ENCODE results near the gene EXPH5.

GRCh38 chr11:108580645-108581044 is 12.9 kb downstream of the EXPH5 start:
- no peak for TF ChIP-seq EZH2 (IDR thresholded peaks at IDR 0.05; ENCODE audit: borderline replicate concordance, low read length)
- TF ChIP-seq CTCF (conservative IDR thresholded peaks at IDR 0.05 in 1 of 2, IDR thresholded peaks at IDR 0.05 in 1 of 2; ENCODE audit: extremely low read depth in 1 of 2, insufficient read depth in 1 of 2, low read depth in 1 of 2, low read length in 2 of 2) = no peak

Data from mammary epithelial cell (primary cell).